ENCODE results near the gene YIPF1.

- TF ChIP-seq CTCF (conservative IDR thresholded peaks at IDR 0.05 in 1 of 2, IDR thresholded peaks at IDR 0.05 in 1 of 2; ENCODE audit: low read depth in 1 of 2, low read length in 2 of 2) (no peak), EZH2 (IDR thresholded peaks at IDR 0.05; ENCODE audit: low read length, missing control alignments) (no peak)
These were observed 47.2 kb downstream of the YIPF1 start for GRCh38 chr1:53842347-53842746.

Measured in fibroblast of lung (primary cell).